A549 (cell line): Measurements from ENCODE around the gene PAXIP1. TPM values are rescaled to one million over a fixed set of nuclear protein-coding genes. Genes with fewer than 3 reads are reported as not detected.

ENCODE experiments used
- ATAC-seq, 2 experiments: fragments of 200-7000 bp in 1 of 2; fragments of >200 bp in 1 of 2; cut with Nextera tagmentation in 1 of 2; cut with Tn5 transposase in 1 of 2; 3 replicates each; pipeline versions ENCODE4 v1.8.0 to v1.9.1; 2018 to 2020; ENCODE audit warnings: mild to moderate bottlenecking in 1 of 2, moderate library complexity in 1 of 2
- CTCF ChIA-PET: fragments of 300-600 bp; sonication (Branson Sonifier 250); formaldehyde crosslinking; extraction: SDS; loops from one replicate; lab custom pipeline; 2021; ENCODE audit warnings: antibody characterized with exemption, inconsistent platforms; lab: Yijun Ruan, JAX
- POLR2A ChIA-PET: fragments of 350-600 bp; formaldehyde crosslinking; extraction: SDS; loops from one replicate; lab custom pipeline; 2021; ENCODE audit warnings: antibody characterized with exemption, inconsistent platforms; lab: Yijun Ruan, JAX
- DNase-seq, 2 experiments: peaks; one replicate each; pipeline versions ENCODE4 v3.0.0 to v3.0.0-alpha.2; 2011 to 2016; ENCODE audit warnings: low read depth in 1 of 2, low spot score in 1 of 2
- FAIRE-seq: peaks from 2 replicates; lab custom pipeline; 2011; peaks lifted over from hg19 to GRCh38; lab: Jason Lieb, UNC
- H3K27ac ChIP-seq, 2 experiments: fragments of >200 bp; sonication (Bioruptor Twin); formaldehyde crosslinking; 3 replicates each; pipeline ENCODE4 v1.5.1; 2016 to 2017
- H3K4me1 ChIP-seq: fragments of >200 bp; sonication (Bioruptor Twin); formaldehyde crosslinking; 3 replicates; pipeline ENCODE4 v1.6.1; 2016
- H3K4me2 ChIP-seq: fragments of >200 bp; sonication (Bioruptor Twin); formaldehyde crosslinking; 3 replicates; pipeline ENCODE4 v1.6.1; 2016
- H3K4me3 ChIP-seq: fragments of >200 bp; sonication (Bioruptor Twin); formaldehyde crosslinking; 3 replicates; pipeline ENCODE4 v1.5.1; 2016
- H3K9me3 ChIP-seq: fragments of >200 bp; sonication (Bioruptor Twin); formaldehyde crosslinking; 3 replicates; pipeline ENCODE4 v1.6.1; 2016
- CBX2 ChIP-seq: fragments of 200-600 bp; sonication (generic); IDR thresholded peaks from 2 replicates; pipeline ENCODE4 v1.6.1; 2016; ENCODE audit warnings: low read depth, mild to moderate bottlenecking, borderline replicate concordance
- CHD2 ChIP-seq: fragments of 150-350 bp; IDR thresholded peaks from 2 replicates; pipeline ENCODE4 v1.6.1; 2014; ENCODE audit warnings: low read length; ENCODE audit not compliant: partially characterized antibody
- CHD4 ChIP-seq: fragments of 200-600 bp; sonication (generic); IDR thresholded peaks from 2 replicates; pipeline ENCODE4 v1.6.1; 2016; ENCODE audit warnings: antibody characterized with exemption, mild to moderate bottlenecking, borderline replicate concordance
- EHF ChIP-seq: fragments of 250-450 bp; sonication (Bioruptor Pico); IDR thresholded peaks from 2 replicates; pipeline ENCODE4 v1.5.0; 2020; ENCODE audit warnings: mild to moderate bottlenecking
- EHMT2 ChIP-seq: fragments of 200-600 bp; sonication (generic); IDR thresholded peaks from 2 replicates; pipeline ENCODE4 v1.6.1; 2016; ENCODE audit warnings: antibody characterized with exemption, low read depth, mild to moderate bottlenecking, moderate library complexity
- ESRRA ChIP-seq: fragments of 150-350 bp; IDR thresholded peaks from 2 replicates; pipeline ENCODE4 v1.6.1; 2014; ENCODE audit warnings: mild to moderate bottlenecking, low read length, borderline replicate concordance
- HEYL ChIP-seq: fragments of 250-450 bp; sonication (Bioruptor Pico); IDR thresholded peaks from 2 replicates; pipeline ENCODE4 v1.8.0; 2021; ENCODE audit warnings: mild to moderate bottlenecking, moderate library complexity
- HOXB13 ChIP-seq: fragments of 250-450 bp; sonication (Bioruptor Pico); IDR thresholded peaks from 2 replicates; pipeline ENCODE4 v1.5.0; 2020; ENCODE audit warnings: low read depth, mild to moderate bottlenecking, moderate library complexity
- JUN ChIP-seq, 2 experiments: fragments of >200 bp; sonication (Bioruptor Twin); formaldehyde crosslinking; IDR thresholded peaks; 2 replicates in 1 of 2; 3 replicates in 1 of 2; pipeline ENCODE4 v1.6.1; 2016 to 2017
- JUNB ChIP-seq: fragments of >200 bp; sonication (Bioruptor Twin); formaldehyde crosslinking; IDR thresholded peaks from 2 replicates; pipeline ENCODE4 v1.6.1; 2016
- KDM1A ChIP-seq: fragments of 200-600 bp; sonication (generic); IDR thresholded peaks from 2 replicates; pipeline ENCODE4 v1.6.1; 2016; ENCODE audit warnings: low read depth, mild to moderate bottlenecking
- PHF8 ChIP-seq: fragments of 200-600 bp; sonication (generic); IDR thresholded peaks from 2 replicates; pipeline ENCODE4 v1.6.1; 2016; ENCODE audit warnings: low read depth, mild to moderate bottlenecking, antibody characterized with exemption, moderate library complexity, borderline replicate concordance
- POLR2A ChIP-seq: IDR thresholded peaks from 2 replicates; pipeline ENCODE4 v1.6.1; 2012; ENCODE audit warnings: mild to moderate bottlenecking, low read length
- RCOR1 ChIP-seq: fragments of 150-350 bp; IDR thresholded peaks from 2 replicates; pipeline ENCODE4 v1.6.1; 2014; ENCODE audit warnings: antibody characterized with exemption, low read length, low read depth
- RNF2 ChIP-seq: fragments of 200-600 bp; sonication (generic); IDR thresholded peaks from 2 replicates; pipeline ENCODE4 v1.6.1; 2016; ENCODE audit warnings: low read depth, mild to moderate bottlenecking, antibody characterized with exemption, moderate library complexity, borderline replicate concordance
- SMC3 ChIP-seq: fragments of >200 bp; sonication (Bioruptor Twin); formaldehyde crosslinking; IDR thresholded peaks from 3 replicates; pipeline ENCODE4 v1.6.1; 2018; ENCODE audit warnings: inconsistent platforms
- ZNF302 ChIP-seq: fragments of 250-450 bp; sonication (Bioruptor Pico); IDR thresholded peaks from 2 replicates; pipeline ENCODE4 v1.9.0; 2021; ENCODE audit warnings: inconsistent platforms, mild to moderate bottlenecking, moderate library complexity
- ZSCAN20 ChIP-seq: fragments of 250-450 bp; sonication (Bioruptor Pico); IDR thresholded peaks from 2 replicates; pipeline ENCODE4 v1.8.0; 2022; ENCODE audit warnings: mild to moderate bottlenecking, moderate library complexity
- WGBS: methylation state at CpG from one replicate; pipeline ENCODE4 v1.1.6; 2017; ENCODE audit errors: missing lambda C conversion rate; 5-methylcytosine and 5-hydroxymethylcytosine counted together
- polyA plus RNA-seq, 4 experiments: library from polyadenylated mRNA; depleted of rRNA in 3 of 4; stranded (reverse); fragments of >200 nt; fragmentation: RNase III in 1 of 4; extraction: RNeasy Plus Mini Kit Qiagen cat#74134 plus additional on column Dnase treatment in 1 of 4; gene quantifications; 2 replicates in 3 of 4; 3 replicates in 1 of 4; pipeline ENCODE4 v1.2.3, GENCODE V29; 2011 to 2017
- TF ChIP-seq, protein P1 (sequence below): fragments of >200 bp; sonication (Bioruptor Twin); formaldehyde crosslinking; IDR thresholded peaks from 2 replicates; pipeline ENCODE4 v1.6.1; 2016
- TF ChIP-seq, protein P2 (sequence below): fragments of 450-650 bp; IDR thresholded peaks from 2 replicates; pipeline ENCODE4 v1.6.1; 2014; ENCODE audit warnings: antibody characterized with exemption
- TF ChIP-seq, protein P3 (sequence below): fragments of 200-600 bp; sonication (generic); IDR thresholded peaks from 2 replicates; pipeline ENCODE4 v1.6.1; 2016; ENCODE audit warnings: antibody characterized with exemption, mild to moderate bottlenecking, moderate library complexity
- TF ChIP-seq, protein P4 (sequence below): fragments of 250-450 bp; sonication (Bioruptor Pico); IDR thresholded peaks from 2 replicates; pipeline ENCODE4 v1.5.0; 2021; ENCODE audit warnings: mild to moderate bottlenecking, moderate library complexity, borderline replicate concordance

The PAXIP1 gene
- polyA plus RNA-seq, 2 of the 4 experiments (the other 2 are of a cell fraction), result 15.3 to 15.7 TPM

DNA sequence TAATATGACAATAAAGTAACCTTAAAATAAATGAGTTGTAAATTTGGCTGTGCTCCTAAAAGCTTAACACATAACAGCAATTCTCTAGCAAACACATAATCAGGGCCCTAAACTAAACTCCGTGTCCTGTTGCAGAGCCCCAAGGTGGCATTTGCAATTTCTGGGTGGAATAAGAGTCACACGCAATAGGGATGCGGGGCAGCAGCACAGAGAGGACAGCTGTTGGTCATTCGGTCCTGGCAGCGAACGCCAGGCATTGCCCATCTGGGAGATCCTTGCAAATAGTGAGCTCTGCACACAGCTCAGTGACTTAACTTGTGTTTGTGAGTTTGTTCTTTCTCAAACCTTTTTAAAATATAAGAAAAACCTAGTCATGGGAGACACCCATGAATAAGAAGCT, 25.7 kb downstream of the PAXIP1 start (continued):
- TF ChIP-seq, protein P1, sequence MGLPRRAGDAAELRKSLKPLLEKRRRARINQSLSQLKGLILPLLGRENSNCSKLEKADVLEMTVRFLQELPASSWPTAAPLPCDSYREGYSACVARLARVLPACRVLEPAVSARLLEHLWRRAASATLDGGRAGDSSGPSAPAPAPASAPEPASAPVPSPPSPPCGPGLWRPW, result no peak
- TF ChIP-seq, protein P2, sequence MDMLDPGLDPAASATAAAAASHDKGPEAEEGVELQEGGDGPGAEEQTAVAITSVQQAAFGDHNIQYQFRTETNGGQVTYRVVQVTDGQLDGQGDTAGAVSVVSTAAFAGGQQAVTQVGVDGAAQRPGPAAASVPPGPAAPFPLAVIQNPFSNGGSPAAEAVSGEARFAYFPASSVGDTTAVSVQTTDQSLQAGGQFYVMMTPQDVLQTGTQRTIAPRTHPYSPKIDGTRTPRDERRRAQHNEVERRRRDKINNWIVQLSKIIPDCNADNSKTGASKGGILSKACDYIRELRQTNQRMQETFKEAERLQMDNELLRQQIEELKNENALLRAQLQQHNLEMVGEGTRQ, result no peak
- TF ChIP-seq RNF2, result no peak

DNA sequence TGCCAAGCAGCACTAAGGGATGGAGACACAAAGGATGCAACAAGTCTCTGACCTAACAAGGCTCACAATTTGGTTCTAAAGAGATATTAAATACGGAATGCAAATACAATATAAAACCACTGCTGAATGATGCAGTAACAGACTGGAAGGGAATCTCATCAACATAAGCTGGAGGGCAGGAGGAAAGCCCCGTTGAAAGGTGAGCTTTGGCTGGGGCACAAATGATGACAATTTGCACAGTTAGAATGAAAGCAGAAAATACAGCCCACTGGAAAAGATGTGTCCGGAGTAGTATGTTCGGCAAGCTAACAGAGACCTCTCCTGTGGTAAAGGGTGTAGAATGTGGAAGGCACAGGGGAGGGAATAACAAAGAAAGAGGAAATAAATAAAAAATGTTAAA, 26.1 kb downstream of the PAXIP1 start:
- POLR2A ChIA-PET, result no interaction called here
- no peak for FAIRE-seq

DNA sequence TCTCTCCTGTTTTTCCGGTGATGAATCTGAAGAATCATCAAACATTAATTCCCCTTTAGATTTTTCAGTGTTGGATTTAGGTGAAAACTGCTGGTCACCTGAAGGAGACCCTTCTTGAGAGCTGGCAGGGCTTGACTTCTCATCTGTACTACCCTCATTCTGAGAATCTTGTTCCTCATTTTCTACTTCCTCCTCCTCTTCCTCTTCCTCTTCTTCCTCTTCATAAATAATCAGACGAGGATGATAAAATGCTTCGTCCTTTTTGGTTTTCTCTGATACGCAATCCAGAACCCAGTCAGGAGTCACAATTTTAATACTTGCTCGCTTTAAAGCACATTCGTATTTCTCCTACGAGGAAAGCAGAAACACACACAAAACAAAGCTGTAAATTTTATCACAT, 26.9 kb downstream of the PAXIP1 start:
- Histone ChIP-seq H3K4me3 (no peak overlapping the region), H3K9me3 (no peaks in the 10 kb centered on the region), H3K27ac (no peak overlapping the region), H3K4me1 (no peaks in the 10 kb centered on the region), H3K4me2 (no peak overlapping the region)
- DNase-seq, result no peak
- WGBS, result 94% methylated on average over 7 of the region's 7 CpGs
- no peak for ATAC-seq
- FAIRE-seq, result no peak
- ChIA-PET CTCF (interaction anchor here (1.0 to 1.6 kb wide), 5 partner anchors 16 to 381 kb away, joined by 3 to 7 read pairs (median 3); no protein-coding TSS in a partner anchor), POLR2A (no interaction called here)
- no peak for TF ChIP-seq PHF8
- no peak for TF ChIP-seq RCOR1
- TF ChIP-seq JUN (IDR thresholded peaks at IDR 0.05), result no peak
- TF ChIP-seq ESRRA, result no peak
- TF ChIP-seq JUNB, result no peak

More for the DNA sequence above, 26.1 kb downstream of the PAXIP1 start:
- no peak overlapping the region for H3K27ac ChIP-seq
- no peak for DNase-seq
- CTCF ChIA-PET, result interaction anchor here (1.0 to 1.6 kb wide), 3 partner anchors 15 to 381 kb away, joined by 3 to 7 read pairs (median 3); no protein-coding TSS in a partner anchor
- no peak for ATAC-seq
- no peaks in the 10 kb centered on the region for H3K9me3 ChIP-seq
- H3K4me3 ChIP-seq, result no peak overlapping the region
- no peaks in the 10 kb centered on the region for H3K4me1 ChIP-seq
- H3K4me2 ChIP-seq, result no peak overlapping the region
- TF ChIP-seq, protein P1, result no peak
- TF ChIP-seq SMC3 (no peak), HOXB13 (CRISPR knock-in tag) (no peak), POLR2A (no peak)
- TF ChIP-seq, protein P3, sequence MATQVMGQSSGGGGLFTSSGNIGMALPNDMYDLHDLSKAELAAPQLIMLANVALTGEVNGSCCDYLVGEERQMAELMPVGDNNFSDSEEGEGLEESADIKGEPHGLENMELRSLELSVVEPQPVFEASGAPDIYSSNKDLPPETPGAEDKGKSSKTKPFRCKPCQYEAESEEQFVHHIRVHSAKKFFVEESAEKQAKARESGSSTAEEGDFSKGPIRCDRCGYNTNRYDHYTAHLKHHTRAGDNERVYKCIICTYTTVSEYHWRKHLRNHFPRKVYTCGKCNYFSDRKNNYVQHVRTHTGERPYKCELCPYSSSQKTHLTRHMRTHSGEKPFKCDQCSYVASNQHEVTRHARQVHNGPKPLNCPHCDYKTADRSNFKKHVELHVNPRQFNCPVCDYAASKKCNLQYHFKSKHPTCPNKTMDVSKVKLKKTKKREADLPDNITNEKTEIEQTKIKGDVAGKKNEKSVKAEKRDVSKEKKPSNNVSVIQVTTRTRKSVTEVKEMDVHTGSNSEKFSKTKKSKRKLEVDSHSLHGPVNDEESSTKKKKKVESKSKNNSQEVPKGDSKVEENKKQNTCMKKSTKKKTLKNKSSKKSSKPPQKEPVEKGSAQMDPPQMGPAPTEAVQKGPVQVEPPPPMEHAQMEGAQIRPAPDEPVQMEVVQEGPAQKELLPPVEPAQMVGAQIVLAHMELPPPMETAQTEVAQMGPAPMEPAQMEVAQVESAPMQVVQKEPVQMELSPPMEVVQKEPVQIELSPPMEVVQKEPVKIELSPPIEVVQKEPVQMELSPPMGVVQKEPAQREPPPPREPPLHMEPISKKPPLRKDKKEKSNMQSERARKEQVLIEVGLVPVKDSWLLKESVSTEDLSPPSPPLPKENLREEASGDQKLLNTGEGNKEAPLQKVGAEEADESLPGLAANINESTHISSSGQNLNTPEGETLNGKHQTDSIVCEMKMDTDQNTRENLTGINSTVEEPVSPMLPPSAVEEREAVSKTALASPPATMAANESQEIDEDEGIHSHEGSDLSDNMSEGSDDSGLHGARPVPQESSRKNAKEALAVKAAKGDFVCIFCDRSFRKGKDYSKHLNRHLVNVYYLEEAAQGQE, result no peak
- 91% methylated on average over 4 of the region's 4 CpGs for WGBS

DNA sequence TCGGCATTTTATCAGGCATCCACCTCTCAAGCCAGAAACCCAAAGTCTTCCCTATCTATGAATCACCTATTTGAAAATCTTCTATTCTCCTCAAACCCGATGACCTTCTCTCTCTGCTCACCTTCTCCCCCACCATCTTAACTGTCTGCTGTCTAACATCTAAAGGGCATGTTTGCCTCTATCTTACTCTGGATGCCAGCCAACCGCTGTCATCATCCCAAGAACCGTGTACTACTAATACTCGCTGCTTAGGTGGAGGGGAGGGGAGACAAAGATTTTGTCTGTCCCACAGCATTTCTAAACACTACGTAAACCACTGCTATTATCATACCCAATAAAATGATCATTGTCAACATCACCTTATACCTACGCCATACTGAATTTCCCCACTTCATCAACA, 29.5 kb downstream of the PAXIP1 start:
- CTCF ChIA-PET, result interaction anchor here (0.8 to 1.2 kb wide), 2 partner anchors 46 to 372 kb away, joined by 3 to 4 read pairs; no protein-coding TSS in a partner anchor
- no peak for DNase-seq

More for the DNA sequence above, 29.5 kb downstream of the PAXIP1 start:
- FAIRE-seq, result no peak
- TF ChIP-seq CHD2 (no peak), ZNF302 (CRISPR knock-in tag) (no peak), EHMT2 (no peak), CHD4 (no peak), HOXB13 (CRISPR knock-in tag) (no peak), KDM1A (no peak), POLR2A (no peak), HEYL (no peak), EHF (CRISPR knock-in tag) (no peak), ZSCAN20 (CRISPR knock-in tag) (no peak), CBX2 (no peak)
- TF ChIP-seq, protein P4, sequence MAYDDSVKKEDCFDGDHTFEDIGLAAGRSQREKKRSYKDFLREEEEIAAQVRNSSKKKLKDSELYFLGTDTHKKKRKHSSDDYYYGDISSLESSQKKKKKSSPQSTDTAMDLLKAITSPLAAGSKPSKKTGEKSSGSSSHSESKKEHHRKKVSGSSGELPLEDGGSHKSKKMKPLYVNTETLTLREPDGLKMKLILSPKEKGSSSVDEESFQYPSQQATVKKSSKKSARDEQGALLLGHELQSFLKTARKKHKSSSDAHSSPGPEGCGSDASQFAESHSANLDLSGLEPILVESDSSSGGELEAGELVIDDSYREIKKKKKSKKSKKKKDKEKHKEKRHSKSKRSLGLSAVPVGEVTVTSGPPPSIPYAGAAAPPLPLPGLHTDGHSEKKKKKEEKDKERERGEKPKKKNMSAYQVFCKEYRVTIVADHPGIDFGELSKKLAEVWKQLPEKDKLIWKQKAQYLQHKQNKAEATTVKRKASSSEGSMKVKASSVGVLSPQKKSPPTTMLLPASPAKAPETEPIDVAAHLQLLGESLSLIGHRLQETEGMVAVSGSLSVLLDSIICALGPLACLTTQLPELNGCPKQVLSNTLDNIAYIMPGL (CRISPR knock-in tag), result no peak
- Histone ChIP-seq H3K4me1 (no peaks in the 10 kb centered on the region), H3K4me3 (no peak overlapping the region), H3K9me3 (no peaks in the 10 kb centered on the region), H3K27ac (no peak overlapping the region), H3K4me2 (no peak overlapping the region)
- POLR2A ChIA-PET, result no interaction called here
- 92% methylated on average over 7 of the region's 7 CpGs for WGBS
- ATAC-seq, result no peak
